Measurements from ENCODE around the gene AKAP9.
A peak's percentile ranks its signal among the peaks of the same experiment; 100 is the strongest.

Gene AKAP9

DNA sequence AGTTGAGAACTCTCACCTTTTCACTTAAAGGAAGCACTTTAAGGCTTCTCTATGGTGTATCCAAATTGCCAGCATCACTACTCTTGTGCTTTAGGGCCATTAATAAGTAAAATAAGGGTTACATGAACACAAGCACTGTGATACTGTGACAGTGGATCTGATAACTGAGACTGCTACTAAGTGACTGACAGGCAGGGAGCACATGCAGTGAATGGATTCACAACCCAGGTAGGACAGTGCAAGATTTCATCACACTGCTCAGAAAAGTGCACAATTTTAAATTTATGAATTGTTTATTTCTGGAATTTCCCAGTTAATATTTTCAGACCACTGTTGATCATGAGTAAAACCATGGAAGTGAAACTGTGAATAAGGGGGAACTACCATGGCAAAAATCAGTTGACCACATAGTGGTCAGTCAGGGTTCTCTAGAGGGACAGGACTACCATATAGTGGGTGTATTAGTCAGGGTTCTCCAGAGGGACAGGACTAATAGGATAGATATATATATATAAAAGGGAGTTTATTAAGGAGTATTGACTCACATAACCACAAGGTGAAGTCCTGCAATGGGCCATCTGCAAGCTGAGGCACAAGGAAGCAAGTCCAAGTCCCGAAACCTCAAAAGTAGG lies 214.6 kb downstream of the AKAP9 start:
- TF ChIP-seq, protein P1, sequence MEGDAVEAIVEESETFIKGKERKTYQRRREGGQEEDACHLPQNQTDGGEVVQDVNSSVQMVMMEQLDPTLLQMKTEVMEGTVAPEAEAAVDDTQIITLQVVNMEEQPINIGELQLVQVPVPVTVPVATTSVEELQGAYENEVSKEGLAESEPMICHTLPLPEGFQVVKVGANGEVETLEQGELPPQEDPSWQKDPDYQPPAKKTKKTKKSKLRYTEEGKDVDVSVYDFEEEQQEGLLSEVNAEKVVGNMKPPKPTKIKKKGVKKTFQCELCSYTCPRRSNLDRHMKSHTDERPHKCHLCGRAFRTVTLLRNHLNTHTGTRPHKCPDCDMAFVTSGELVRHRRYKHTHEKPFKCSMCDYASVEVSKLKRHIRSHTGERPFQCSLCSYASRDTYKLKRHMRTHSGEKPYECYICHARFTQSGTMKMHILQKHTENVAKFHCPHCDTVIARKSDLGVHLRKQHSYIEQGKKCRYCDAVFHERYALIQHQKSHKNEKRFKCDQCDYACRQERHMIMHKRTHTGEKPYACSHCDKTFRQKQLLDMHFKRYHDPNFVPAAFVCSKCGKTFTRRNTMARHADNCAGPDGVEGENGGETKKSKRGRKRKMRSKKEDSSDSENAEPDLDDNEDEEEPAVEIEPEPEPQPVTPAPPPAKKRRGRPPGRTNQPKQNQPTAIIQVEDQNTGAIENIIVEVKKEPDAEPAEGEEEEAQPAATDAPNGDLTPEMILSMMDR (IDR thresholded peaks at IDR 0.05; ENCODE audit: insufficient read depth, low read depth, low read length, missing control alignments), result no peak

DNA sequence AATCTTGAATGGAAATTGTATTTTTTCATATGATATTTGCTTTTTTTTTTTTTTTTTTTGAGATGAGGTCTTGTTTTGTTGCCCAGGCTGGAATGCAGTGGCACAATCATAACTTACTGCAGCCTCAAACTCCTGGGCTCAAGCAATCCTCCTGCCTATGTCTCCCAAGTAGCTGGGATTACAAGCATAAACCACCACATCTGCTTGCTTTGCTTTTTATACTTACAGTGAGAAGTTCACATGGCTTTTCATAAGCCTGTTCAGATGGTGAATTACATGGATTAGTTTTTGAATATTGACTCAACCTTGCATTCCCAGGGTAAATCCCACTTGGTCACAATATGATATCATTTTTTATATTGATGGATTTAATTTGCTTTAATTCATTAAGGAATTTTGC lies 216.3 kb downstream of the AKAP9 start:
- TF ChIP-seq, protein P1 (IDR thresholded peaks at IDR 0.05; ENCODE audit: insufficient read depth, low read depth, low read length, missing control alignments), result no peak
- H3K4me3 ChIP-seq (ENCODE audit: low read depth, low read length), result no peak overlapping the region
- DNase-seq (ENCODE audit: low read depth), result no peak

More for the DNA sequence above, 214.6 kb downstream of the AKAP9 start:
- DNase-seq (ENCODE audit: low read depth), result no peak
- no peak overlapping the region for H3K4me3 ChIP-seq (ENCODE audit: low read depth, low read length)

DNA sequence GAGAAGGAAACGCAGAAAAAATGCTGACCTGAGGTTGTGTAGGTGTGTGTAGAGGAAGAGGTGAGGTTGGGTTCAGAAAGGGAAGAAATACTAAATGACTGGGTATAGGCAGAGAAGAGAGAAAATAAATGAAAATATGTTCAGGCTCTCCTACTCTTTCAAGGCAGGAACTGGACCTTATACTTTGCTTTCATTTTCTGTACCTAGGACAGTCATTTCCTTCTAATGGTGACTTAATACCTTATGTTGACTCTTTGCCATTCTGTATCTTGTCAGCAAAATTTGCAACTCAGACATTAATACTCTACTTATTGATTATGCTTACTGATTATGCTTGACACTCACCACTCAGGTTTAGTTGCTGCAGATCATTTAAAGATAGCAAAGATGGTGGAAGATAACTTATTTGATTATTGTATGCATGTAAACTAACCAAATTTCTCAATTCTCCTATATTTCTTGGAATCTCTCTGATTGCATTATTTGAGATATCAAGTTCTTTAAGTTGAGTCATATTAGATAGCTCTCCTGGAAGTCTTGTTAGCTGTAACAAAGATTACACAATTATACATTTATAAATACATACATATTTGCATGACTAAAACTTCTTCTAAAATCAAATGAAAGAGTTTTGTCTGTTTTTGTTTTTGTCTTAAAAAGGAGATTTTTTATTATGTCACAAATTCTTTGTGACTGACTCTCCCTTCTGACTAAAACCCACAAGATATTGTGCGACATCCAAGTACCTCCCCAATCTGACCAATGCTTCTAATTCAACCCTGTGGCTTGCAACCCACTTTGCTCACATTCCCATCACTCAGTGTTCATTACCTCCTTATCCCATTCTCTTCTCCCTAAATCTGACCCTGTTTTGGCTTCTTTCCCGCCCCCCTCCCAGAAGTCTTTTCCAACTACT lies 218.3 kb downstream of the AKAP9 start:
- no peak overlapping the region for H3K4me3 ChIP-seq (ENCODE audit: low read depth, low read length)
- peak; percentile 7 for DNase-seq (ENCODE audit: low read depth)
- TF ChIP-seq, protein P1 (IDR thresholded peaks at IDR 0.05; ENCODE audit: insufficient read depth, low read depth, low read length, missing control alignments), result no peak

All from GM12865 (cell line).